Keratinocyte (primary cell): ENCODE data around the gene CWC27.

Experiments
- EZH2 ChIP-seq: IDR thresholded peaks from one replicate; pipeline ENCODE4 v1.6.1; 2012; ENCODE audit warnings: inconsistent platforms, mild to moderate bottlenecking, low read length, moderate library complexity
- TF ChIP-seq, protein P1 (sequence below), 3 experiments: IDR thresholded peaks in 1 of 3; conservative IDR thresholded peaks in 1 of 3; optimal IDR thresholded peaks in 1 of 3; 2 replicates in 2 of 3; 3 replicates in 1 of 3; pipeline versions ENCODE3 to v1.5.1; 2011; ENCODE audit warnings: low read length in 3 of 3, mild to moderate bottlenecking in 3 of 3, moderate library complexity in 2 of 3, control low read depth in 1 of 3, inconsistent platforms in 1 of 3; ENCODE audit not compliant: insufficient read depth in 2 of 3; ENCODE audit errors: extremely low read depth in 1 of 3

DNA sequence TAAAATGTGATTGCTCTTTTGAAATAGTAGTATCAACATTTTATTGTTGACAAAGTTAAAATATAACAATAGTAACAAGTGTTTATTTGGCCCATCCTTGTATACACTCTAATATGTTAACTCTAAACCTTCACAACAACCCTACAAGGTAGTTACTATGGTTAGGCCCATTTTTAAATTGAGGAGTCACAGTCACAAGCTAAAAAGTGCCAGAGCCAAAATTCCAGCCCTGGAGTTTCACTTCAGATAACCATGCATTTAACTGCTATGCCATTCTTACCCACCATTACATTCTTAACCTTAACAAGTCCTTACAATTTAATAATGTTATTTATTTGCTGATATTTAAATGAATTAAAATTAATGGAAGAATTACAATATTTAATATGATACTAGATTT is 91.2 kb downstream of the CWC27 start:
- TF ChIP-seq, protein P1, sequence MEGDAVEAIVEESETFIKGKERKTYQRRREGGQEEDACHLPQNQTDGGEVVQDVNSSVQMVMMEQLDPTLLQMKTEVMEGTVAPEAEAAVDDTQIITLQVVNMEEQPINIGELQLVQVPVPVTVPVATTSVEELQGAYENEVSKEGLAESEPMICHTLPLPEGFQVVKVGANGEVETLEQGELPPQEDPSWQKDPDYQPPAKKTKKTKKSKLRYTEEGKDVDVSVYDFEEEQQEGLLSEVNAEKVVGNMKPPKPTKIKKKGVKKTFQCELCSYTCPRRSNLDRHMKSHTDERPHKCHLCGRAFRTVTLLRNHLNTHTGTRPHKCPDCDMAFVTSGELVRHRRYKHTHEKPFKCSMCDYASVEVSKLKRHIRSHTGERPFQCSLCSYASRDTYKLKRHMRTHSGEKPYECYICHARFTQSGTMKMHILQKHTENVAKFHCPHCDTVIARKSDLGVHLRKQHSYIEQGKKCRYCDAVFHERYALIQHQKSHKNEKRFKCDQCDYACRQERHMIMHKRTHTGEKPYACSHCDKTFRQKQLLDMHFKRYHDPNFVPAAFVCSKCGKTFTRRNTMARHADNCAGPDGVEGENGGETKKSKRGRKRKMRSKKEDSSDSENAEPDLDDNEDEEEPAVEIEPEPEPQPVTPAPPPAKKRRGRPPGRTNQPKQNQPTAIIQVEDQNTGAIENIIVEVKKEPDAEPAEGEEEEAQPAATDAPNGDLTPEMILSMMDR (optimal IDR thresholded peaks at IDR 0.05 in 1 of 3, IDR thresholded peaks at IDR 0.05 in 1 of 3, conservative IDR thresholded peaks at IDR 0.05 in 1 of 3; ENCODE audit: extremely low read depth in 1 of 3, insufficient read depth in 2 of 3, low read length in 3 of 3): no peak
- no peak for TF ChIP-seq EZH2
